Measurements from ENCODE around the gene HAVCR2. TPM values are rescaled to one million over a fixed set of nuclear protein-coding genes. Genes with fewer than 3 reads are reported as not detected.

The HAVCR2 gene
- total and polyA plus RNA-seq, 10 of the 15 experiments (the other 5 are each of a cell fraction or from before 2014, with no cell fraction given) = 5.2 to 7.5 (median 6.9) TPM

- TF ChIP-seq ZBTB40 (IDR thresholded peaks at IDR 0.05; ENCODE audit: borderline replicate concordance) = no peak
- TF ChIP-seq NKRF (conservative IDR thresholded peaks at IDR 0.05) = 0 out of 2 replicates have a peak, but pooled peaks have one; percentile 45
- no peak for TF ChIP-seq KLF5 (IDR thresholded peaks at IDR 0.05; ENCODE audit: partially characterized antibody)
- 0 out of 2 replicates have a peak, but pooled peaks have one; percentile 31 for TF ChIP-seq CHD2 (IDR thresholded peaks at IDR 0.05; ENCODE audit: borderline replicate concordance, low read depth, low read length)
- TF ChIP-seq CREB1 (IDR thresholded peaks at IDR 0.05; ENCODE audit: low read depth) = no peak
- no peak for TF ChIP-seq TCF12 (IDR thresholded peaks at IDR 0.05; ENCODE audit: low read depth, low read length)
- TF ChIP-seq CTCF (IDR thresholded peaks at IDR 0.05 in 2 of 3, conservative IDR thresholded peaks at IDR 0.05 in 1 of 3; ENCODE audit: control insufficient read depth in 2 of 3, extremely low read depth in 1 of 3, insufficient read depth in 1 of 3, low read depth in 3 of 3, low read length in 3 of 3) = no peak
- TF ChIP-seq CBX3 (IDR thresholded peaks at IDR 0.05; ENCODE audit: borderline replicate concordance, low read depth) = no peak
- peak; percentile 18; the same call in 1 of the 2 replicates for TF ChIP-seq NBN (IDR thresholded peaks at IDR 0.05)
- peak; percentile 2 for TF ChIP-seq SMAD1 (IDR thresholded peaks at IDR 0.05; ENCODE audit: low read depth, partially characterized antibody)
- peak; percentile 48; the same call in 1 of the 2 replicates for TF ChIP-seq PKNOX1 (IDR thresholded peaks at IDR 0.05)
- TF ChIP-seq MLLT1 (IDR thresholded peaks at IDR 0.05) = peak; percentile 82
- TF ChIP-seq JUND (IDR thresholded peaks at IDR 0.05; ENCODE audit: low read depth, low read length) = no peak
- no peak for TF ChIP-seq TCF3 (IDR thresholded peaks at IDR 0.05; ENCODE audit: borderline replicate concordance, insufficient read depth, low read depth, low read length)
- TF ChIP-seq WRNIP1 (IDR thresholded peaks at IDR 0.05; ENCODE audit: borderline replicate concordance, low read depth, low read length) = no peak
- TF ChIP-seq MEF2B (IDR thresholded peaks at IDR 0.05; ENCODE audit: partially characterized antibody, poor library complexity, severe bottlenecking) = no peak
Observed at GRCh38 chr5:157143127-157143971, 34.5 kb upstream of the HAVCR2 start (continued).

Data from GM12878 (cell line).